ENCODE data around the gene SLC25A22. TPM values are rescaled to one million over a fixed set of nuclear protein-coding genes. Genes with fewer than 3 reads are reported as not detected.

The SLC25A22 gene
- total and polyA plus RNA-seq, 10 of the 15 experiments (the other 5 are each of a cell fraction or from before 2014, with no cell fraction given): 0.27 to 27.0 (median 8.2) TPM

- TF ChIP-seq RAD21 (IDR thresholded peaks at IDR 0.05; ENCODE audit: insufficient read depth, low read depth, low read length) (no peak), BHLHE40 (IDR thresholded peaks at IDR 0.05; ENCODE audit: borderline replicate concordance in 1 of 2, low read depth in 2 of 2, low read length in 1 of 2) (peak; percentile 16 to 64; a peak in 1 of 4 replicates), SREBF1 (IDR thresholded peaks at IDR 0.05; ENCODE audit: low read length) (no peak), POLR2AphosphoS5 (IDR thresholded peaks at IDR 0.05; ENCODE audit: low read length) (no peak), JUNB (IDR thresholded peaks at IDR 0.05) (no peak), IKZF2 (IDR thresholded peaks at IDR 0.05) (no peak; a peak in 1 of 4 replicates), CTCF (IDR thresholded peaks at IDR 0.05 in 2 of 3, conservative IDR thresholded peaks at IDR 0.05 in 1 of 3; ENCODE audit: control insufficient read depth in 2 of 3, extremely low read depth in 1 of 3, insufficient read depth in 1 of 3, low read depth in 3 of 3, low read length in 3 of 3) (peak; percentile 11 to 45 (median 19); a peak in 4 of 6 replicates), TBL1XR1 (IDR thresholded peaks at IDR 0.05; ENCODE audit: low read depth, low read length) (no peak), KDM1A (IDR thresholded peaks at IDR 0.05; ENCODE audit: borderline replicate concordance) (no peak), SMAD5 (IDR thresholded peaks at IDR 0.05; ENCODE audit: low read depth) (no peak), NFIC (IDR thresholded peaks at IDR 0.05; ENCODE audit: low read depth, low read length) (no peak), POLR2A (IDR thresholded peaks at IDR 0.05; ENCODE audit: low read depth, low read length) (no peak), HCFC1 (IDR thresholded peaks at IDR 0.05; ENCODE audit: low read length) (no peak), ZNF622 (IDR thresholded peaks at IDR 0.05) (no peak), PAX8 (IDR thresholded peaks at IDR 0.05) (no peak), E2F8 (IDR thresholded peaks at IDR 0.05; ENCODE audit: low read depth, partially characterized antibody) (no peak), CREM (IDR thresholded peaks at IDR 0.05; ENCODE audit: low read depth) (no peak), TCF3 (IDR thresholded peaks at IDR 0.05; ENCODE audit: borderline replicate concordance, insufficient read depth, low read depth, low read length) (no peak), E4F1 (IDR thresholded peaks at IDR 0.05; ENCODE audit: borderline replicate concordance, partially characterized antibody) (no peak), SMC3 (IDR thresholded peaks at IDR 0.05; ENCODE audit: borderline replicate concordance, low read length) (no peak), ESRRA (IDR thresholded peaks at IDR 0.05; ENCODE audit: low read length) (no peak)
Measured at GRCh38 chr11:808427-809286, 10.6 kb upstream of the SLC25A22 start (continued).
